Smooth muscle cell of the umbilical artery (primary cell): ENCODE data around the gene USP2. TPM values are rescaled to one million over a fixed set of nuclear protein-coding genes. Genes with fewer than 3 reads are reported as not detected.

Source experiments
- total RNA-seq: library from RNA; depleted of rRNA; stranded (reverse); fragments of >200 nt; gene quantifications from 2 replicates; pipeline ENCODE4 v1.2.3, GENCODE V29; 2014

The USP2 gene, protein sequence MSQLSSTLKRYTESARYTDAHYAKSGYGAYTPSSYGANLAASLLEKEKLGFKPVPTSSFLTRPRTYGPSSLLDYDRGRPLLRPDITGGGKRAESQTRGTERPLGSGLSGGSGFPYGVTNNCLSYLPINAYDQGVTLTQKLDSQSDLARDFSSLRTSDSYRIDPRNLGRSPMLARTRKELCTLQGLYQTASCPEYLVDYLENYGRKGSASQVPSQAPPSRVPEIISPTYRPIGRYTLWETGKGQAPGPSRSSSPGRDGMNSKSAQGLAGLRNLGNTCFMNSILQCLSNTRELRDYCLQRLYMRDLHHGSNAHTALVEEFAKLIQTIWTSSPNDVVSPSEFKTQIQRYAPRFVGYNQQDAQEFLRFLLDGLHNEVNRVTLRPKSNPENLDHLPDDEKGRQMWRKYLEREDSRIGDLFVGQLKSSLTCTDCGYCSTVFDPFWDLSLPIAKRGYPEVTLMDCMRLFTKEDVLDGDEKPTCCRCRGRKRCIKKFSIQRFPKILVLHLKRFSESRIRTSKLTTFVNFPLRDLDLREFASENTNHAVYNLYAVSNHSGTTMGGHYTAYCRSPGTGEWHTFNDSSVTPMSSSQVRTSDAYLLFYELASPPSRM
- total RNA-seq, result 0.88 TPM in 1 of 2 replicates, not detected in the other

DNA sequence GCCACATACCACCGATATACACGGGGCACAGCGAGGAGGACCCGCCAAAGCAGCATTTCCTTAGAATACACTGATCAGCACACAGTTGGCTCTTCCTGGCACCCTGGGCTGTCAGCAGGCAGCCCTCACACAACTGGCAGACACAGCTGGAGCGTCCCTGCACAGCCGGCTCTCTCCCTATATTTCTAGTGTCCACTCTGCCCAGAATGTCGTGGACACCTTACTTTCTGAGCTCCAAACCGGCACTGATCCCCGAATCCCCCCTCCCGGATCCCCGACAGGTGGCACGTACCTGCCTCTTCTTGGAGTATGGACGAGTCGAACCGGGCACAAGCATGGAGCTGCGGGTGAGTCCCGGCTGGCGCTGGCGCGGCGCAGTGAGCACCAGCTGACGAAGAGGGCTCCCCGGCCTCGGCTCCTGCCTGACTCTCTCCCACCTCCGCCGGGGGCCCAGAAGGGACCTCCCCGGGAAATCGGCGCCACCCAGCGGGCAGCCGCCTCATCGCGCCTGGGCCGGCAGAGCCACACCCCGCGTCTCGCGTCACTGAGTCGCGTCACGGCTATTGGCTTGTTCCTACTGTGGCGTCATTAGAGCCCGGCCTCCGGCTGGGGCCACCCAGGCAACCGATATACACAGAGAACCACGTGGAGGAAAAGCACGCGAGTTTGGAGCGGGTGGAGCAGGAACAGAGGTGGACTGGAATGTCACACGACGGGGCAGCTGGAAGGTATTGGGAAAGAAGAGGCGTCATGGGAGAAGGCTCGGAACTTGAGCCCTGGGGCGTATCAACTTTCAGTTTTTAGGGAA, at the start of gene USP2:
TSS of gene USP2 (minus strand) at position 510 of the 808 bp plus-strand sequence. CDS start 8,210 bp downstream, outside the sequence.

DNA sequence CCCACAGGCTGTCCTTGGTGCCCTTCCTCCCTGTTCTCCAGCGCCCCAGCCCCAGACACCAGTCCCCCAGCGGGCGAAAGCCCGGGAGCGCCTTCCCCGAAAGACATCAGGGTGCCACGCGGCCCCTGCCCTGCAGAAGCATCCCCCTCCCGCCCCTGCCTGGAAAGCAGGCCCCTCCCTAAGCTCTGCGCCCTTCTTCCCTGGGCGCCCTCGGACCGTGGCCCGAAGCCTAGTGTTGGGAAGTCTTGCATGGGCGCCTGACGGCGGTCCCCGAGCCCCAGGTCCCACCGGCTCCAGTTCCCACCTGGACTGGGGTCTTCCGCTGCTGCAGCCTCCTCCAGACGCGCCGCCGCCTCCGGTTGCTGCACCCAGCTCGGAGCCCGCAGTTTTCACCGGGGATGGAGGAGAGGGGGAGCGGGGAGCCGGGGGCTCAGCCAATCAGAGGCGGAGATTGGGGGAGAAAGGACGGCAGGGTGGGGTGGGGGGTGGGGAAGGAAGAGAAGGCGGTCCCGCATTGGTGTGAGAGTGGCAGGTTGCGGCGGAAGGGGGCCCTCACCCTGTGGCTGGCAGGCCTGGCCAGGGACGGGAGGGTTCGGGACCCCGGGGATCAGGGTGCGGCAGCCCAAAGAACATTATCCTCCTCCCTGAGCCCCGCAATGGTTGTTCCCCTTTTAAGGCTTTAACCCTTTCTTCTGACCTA, 41.5 kb upstream of the USP2 start, which contains the start of gene THY1:
TSS of gene THY1 (minus strand) at position 364 of the 700 bp plus-strand sequence. CDS start 2,267 bp downstream, outside the sequence.

DNA sequence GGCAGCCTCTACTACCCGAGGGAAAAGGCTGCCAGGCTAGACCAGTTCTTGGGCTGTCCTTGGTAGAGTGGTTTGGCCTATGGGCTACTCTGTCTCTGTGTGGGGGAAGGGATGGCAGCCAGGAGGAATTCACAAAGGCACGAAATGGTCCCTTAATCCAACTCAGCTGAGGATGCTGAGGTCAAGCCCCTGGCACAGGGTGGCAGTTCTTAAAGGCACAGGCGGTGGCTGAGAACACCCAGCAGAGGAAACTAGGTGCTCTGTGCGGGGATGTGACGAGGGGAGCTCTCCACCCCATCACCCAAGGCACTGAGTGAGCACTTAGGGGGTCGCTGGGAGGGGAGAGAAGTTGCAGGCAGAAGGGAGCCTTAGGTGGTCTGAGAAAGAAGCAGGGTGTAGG, 34.9 kb downstream of the USP2 start, which contains the start of gene MFRP:
TSS of gene MFRP (minus strand) at position 101 of the 400 bp plus-strand sequence. CDS start 192 bp downstream, outside the sequence.

GRCh38 chr11:119340335-119341221, 40.9 kb downstream of the USP2 start, which contains the start of gene C1QTNF5:
Gene C1QTNF5 (minus strand): TSS chr11:119340883. CDS start chr11:119340397, 486 bp downstream.

GRCh38 chr11:119334174-119334930, 47.1 kb downstream of the USP2 start, which contains the start of gene RNF26:
Gene RNF26 (plus strand): TSS chr11:119334527. CDS start chr11:119335123, 596 bp downstream.

DNA sequence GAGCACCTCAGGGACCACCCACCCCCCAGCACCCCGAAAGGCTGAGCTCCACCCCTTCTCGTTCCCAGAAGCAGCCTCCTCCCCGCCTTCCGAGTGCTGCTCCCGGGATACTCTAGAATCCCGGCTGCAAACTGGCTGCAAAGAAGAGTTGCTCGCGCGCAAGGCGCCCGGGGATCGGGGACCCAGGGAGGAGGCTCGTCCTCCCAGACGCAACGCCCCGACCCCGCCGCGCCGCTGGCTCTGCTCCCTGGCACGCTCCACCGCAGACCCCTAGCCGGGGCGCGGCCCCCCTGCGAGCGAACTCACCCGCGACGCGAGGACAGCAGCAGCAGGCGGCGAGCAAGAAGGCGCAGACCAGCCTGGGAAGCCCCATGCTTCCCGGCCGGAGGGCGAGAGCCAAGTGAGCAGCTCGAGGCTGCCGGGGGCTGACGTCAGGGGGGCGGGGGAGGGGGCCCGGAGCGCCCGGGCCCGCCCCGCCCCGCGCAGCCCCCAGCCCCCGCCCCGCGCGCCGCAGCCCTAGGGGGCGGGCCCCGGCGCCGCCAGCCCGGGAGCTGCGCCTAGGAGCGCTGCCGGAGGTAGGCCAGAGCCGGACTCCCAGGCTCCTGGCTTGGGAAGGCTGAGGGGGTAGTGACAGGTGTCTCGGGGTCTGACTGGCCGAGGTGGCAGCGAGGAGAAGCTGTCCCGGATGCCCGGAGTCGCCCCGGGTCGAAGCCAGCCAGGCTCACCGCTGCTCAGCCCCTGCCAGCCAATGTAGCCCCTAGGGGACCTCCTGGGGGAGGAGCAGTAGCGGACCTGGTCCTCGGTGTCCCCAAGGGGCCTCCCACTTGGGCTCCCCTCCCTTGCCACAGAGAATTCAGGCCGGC, 64.5 kb downstream of the USP2 start, which contains the start of gene MCAM:
TSS of gene MCAM (minus strand) at position 402 of the 863 bp plus-strand sequence. CDS start at position 373, 29 bp downstream.

Other genes with a start within 250 kb of the USP2 start
- under 0.01 and 0.32 TPM in 2 replicates for gene ABCG4, start 232.6 kb downstream of the USP2 start, total RNA-seq
- 12.9 and 14.0 TPM in 2 replicates for gene NLRX1, start 213.0 kb downstream of the USP2 start, total RNA-seq
- gene NHERF4, start 196.2 kb downstream of the USP2 start, total RNA-seq, result not detected in 2 replicates
- gene CBL, start 175.4 kb downstream of the USP2 start, total RNA-seq, result 12.2 and 25.3 TPM in 2 replicates
- 108 and 256 TPM in 2 replicates for gene MCAM, start 64.6 kb downstream of the USP2 start, total RNA-seq
- 5.6 and 13.2 TPM in 2 replicates for gene RNF26, start 47.2 kb downstream of the USP2 start, total RNA-seq
- 9.3 and 18.4 TPM in 2 replicates for gene C1QTNF5, start 40.8 kb downstream of the USP2 start, total RNA-seq
- gene MFRP, start 35.0 kb downstream of the USP2 start, total RNA-seq, result not detected in 2 replicates
- gene THY1, start 41.5 kb upstream of the USP2 start, total RNA-seq, result 429 and 713 TPM in 2 replicates